Activated CD4-positive, CD25-positive, alpha-beta regulatory T cell treated with anti-CD3 and anti-CD28 coated beads, Interleukin-2, amount 50 U/mL, for 72 hours (primary cell): ENCODE data around the gene CLEC20A.

Experiments used
- DNase-seq: peaks from one replicate; pipeline ENCODE4 v3.0.0; 2021

CLEC20A gene

DNA sequence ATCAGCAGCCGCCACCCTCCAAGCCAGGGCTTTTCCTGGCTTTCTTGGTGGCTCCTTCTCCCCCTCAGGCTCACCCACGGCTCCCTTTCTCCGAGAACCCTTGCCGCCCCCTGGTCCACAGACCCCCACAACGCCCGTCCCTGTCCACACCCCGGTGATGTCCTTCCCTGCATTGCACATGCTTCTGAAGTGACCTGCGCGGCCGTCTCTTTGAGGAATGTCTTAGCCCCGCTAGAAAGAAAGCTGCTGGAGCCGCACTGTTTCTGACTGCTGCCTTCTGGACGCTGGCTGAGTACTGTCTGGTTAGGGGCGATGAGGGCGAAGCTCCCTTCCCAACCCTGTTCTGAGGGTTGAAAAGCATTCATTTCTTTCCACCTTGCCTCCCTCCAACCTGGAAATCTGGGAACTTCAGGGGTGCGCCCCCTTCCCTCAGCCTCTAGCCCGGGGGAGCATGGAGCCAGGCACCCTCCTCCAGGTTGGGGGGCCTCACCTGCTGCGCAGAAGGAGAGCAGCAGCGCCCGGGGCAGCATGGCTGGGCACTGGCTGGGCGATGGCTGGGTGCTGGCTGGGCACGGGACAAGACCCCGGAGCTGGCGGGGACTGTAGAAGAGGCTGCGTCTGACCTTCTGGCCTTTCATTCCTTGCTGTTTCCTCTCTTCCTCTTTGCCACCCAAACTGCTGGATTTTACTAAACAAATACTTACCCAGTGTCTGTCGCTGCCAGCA lies at the start of gene CLEC20A:
Gene CLEC20A, minus strand, starts transcription at position 555 of the 726 bp plus-strand sequence. Its CDS starts 25 bp downstream, at position 530.
- no peak for DNase-seq

DNA sequence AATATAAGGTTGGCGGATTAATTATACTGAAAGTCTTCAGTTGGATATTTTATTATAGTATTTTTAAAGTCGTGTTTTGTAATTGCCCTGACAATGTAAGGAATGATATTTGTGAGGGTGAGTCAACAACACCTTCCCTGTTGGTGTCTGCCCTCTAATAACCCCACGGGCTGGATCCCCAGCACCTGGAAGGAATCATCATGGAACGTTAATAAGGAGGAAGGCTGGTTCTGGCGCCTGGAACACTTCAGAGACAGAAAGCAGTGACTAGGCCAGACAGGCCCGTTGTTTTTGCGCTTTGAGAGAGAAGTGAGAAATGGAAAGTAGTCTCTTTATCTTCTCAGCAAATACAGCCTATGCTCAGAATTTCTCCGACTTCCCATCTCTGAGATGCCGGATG lies 47.8 kb upstream of the CLEC20A start:
- no peak for DNase-seq

- no peak for DNase-seq
These were observed 46.5 kb upstream of the CLEC20A start for GRCh38 chr1:178543290-178543607.

GRCh38 chr1:178542554-178543289 lies 46.0 kb upstream of the CLEC20A start:
- peak; percentile 98 for DNase-seq

- peak; percentile 60 for DNase-seq
These were observed 45.2 kb upstream of the CLEC20A start for GRCh38 chr1:178541829-178542553.

DNA sequence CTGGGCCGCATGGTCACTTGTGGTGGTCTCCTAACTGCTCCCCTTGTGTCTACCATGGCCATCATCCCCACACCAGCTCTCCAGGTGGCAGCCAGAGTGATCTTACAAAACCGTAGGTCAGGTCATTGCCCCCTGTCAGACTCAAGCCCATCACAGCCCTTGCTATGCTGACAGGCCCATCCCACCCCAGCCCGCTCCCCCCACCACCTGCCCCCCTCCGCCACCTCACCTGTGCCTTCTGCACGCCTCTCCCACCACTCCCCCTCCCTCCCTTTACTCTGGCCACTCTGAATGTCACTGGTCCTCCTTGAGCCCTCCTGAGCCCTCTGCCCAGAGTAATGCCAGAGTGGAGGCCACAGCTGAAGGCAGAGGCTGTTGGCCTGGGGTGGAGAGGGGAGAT lies 44.6 kb upstream of the CLEC20A start:
- no peak for DNase-seq

DNA sequence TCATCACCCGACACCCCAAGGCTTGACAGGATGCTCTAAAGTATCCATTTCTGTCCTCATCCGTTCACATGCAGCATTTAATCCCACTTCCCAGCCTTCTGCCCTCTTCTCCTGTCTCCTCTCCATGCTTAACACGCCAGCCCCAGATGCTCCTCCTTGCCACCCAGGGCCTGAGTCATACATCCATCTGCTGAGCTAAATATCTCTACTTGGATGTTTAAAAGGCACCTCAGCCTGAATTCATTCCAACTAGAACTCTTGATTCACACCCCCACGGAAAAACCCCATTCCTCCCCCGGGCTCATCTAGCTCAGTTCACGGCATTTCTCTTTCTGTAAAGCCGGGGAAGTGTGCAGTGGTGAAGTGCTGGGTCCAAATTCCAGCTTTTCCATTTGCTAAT lies 43.9 kb upstream of the CLEC20A start:
- no peak for DNase-seq

DNA sequence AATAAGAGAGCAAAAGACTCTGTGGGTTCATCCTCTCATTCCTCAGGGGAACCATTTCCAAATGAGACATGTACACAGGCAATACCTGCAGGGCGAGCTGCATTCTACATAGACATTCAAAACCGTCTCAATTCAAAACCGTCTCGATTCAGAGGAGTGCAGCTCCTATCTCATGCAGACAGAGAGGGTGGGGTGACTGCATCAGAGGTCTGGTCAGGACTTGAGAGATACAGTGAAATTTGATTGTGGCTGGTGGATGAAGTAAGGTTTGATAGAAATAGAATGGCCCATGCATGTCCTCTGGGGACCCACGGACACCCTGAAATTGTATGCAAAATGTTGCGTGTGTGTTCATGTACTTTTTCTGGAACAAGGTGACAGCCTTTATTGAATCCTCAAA lies 43.4 kb upstream of the CLEC20A start:
- DNase-seq = no peak

DNA sequence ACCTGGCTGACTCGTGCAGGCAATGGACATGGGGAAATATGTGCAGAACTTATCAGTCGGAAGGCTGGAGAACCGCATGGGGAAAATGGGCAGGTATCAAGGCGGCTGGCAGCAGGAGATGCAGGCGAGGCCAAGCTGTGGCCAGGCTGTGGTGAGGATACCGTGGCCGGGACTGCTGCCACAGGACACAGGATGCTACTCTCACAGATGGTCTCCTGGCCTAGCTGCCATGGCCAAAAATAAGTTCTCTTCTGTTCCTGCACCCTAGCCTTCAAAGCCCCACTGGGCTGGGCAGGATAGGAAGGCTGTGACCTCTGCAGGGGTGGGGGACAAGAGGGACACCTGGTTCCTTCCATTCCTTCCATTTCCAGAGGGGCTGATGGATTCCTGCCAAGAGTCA lies 42.5 kb upstream of the CLEC20A start:
- DNase-seq = no peak

GRCh38 chr1:178538192-178538916 lies 41.6 kb upstream of the CLEC20A start:
- no peak for DNase-seq

- no peak for DNase-seq
These were observed 40.8 kb upstream of the CLEC20A start for GRCh38 chr1:178537382-178538090.

GRCh38 chr1:178536844-178537371 lies 40.1 kb upstream of the CLEC20A start:
- DNase-seq = no peak

- DNase-seq = no peak
These were observed 39.6 kb upstream of the CLEC20A start for GRCh38 chr1:178536329-178536728.

- no peak for DNase-seq
These were observed 37.5 kb upstream of the CLEC20A start for GRCh38 chr1:178534137-178534868.

GRCh38 chr1:178533121-178533946 lies 36.6 kb upstream of the CLEC20A start:
- DNase-seq = no peak

DNA sequence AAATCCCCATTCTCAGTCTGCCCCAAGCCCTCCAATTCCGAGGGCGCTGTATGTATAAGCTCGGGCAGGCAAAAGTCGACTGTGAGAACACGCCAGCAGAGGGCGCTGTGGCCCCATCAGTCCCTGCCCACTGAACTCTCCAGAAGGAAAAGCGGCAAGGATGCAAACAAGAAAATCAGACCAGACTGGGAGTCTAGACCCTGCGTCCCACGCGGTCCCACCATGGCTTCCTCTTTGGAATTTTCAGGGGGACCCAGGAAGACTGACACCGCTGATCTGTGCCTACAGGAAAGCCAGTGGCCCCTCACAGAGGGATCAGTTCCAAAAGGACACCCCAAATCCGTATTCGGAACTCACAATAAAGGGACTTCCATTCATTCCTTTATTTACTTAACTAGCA lies 35.6 kb upstream of the CLEC20A start:
- peak; percentile 77 for DNase-seq

DNA sequence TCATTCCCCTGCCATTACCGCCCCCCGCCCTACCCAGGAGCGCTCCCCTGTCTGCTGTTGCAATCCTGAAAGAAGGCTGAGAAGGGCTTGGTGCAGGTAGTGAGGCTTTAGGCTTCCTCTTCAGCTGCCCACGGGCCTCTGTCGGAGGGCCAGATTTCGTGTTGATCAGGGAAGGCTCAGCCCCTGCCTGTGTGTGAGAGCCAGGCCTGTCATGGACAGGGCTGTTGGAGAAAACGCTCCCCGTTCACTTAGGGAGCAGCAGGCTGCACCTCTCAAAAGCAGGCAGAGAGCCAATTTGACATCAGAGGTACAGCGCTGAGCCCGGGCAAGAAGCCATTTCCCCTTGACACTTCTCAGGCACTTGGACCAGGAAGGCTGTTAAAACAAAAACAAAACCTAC lies 35.1 kb upstream of the CLEC20A start:
- no peak for DNase-seq

GRCh38 chr1:178530502-178530901 lies 33.7 kb upstream of the CLEC20A start:
- no peak for DNase-seq

DNA sequence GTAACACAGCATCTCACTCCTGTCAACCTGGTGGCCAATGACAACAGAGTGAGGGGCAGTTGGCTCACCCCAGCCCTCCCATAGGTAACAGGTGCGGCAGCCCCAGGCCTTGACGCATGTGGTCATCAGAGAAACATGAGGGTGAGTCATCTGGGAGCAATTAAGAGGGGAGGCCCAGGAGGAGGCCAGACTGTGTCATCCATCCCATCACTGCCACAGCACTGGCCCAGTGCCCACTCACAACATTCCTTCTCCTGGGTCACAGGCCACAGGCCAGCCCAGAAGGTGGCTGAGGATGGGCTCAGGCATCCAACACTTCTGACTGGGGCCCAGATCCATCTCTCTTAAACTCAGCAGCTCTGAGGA lies 33.3 kb upstream of the CLEC20A start:
- no peak for DNase-seq

- DNase-seq = no peak
These were observed 32.7 kb upstream of the CLEC20A start for GRCh38 chr1:178529364-178530036.
